ENCODE measurements around the gene TLR5. TPM values are rescaled to one million over a fixed set of nuclear protein-coding genes. Genes with fewer than 3 reads are reported as not detected.
A peak's percentile ranks its signal among the peaks of the same experiment; 100 is the strongest.

Gene TLR5
- polyA plus RNA-seq, 4 donors, result 3.1 to 7.1 (median 6.7) TPM

- DNase-seq (ENCODE audit: low read depth in 4 of 4, low spot score in 3 of 4), result no peak
Measured at GRCh38 chr1:223152399-223152798, 9.4 kb upstream of the TLR5 start.

- no peak for DNase-seq (ENCODE audit: low read depth in 4 of 4, low spot score in 3 of 4)
Measured at GRCh38 chr1:223150443-223150842, 7.4 kb upstream of the TLR5 start.

- no peak for DNase-seq (ENCODE audit: low read depth in 4 of 4, low spot score in 3 of 4)
Measured at GRCh38 chr1:223147873-223148272, 4.8 kb upstream of the TLR5 start.

- DNase-seq (ENCODE audit: low read depth in 4 of 4, low spot score in 3 of 4), result no peak
Measured at GRCh38 chr1:223147409-223147808, 4.4 kb upstream of the TLR5 start.

- DNase-seq (ENCODE audit: low read depth in 4 of 4, low spot score in 3 of 4), result no peak
Measured at GRCh38 chr1:223146745-223147144, 3.7 kb upstream of the TLR5 start.

GRCh38 chr1:223144914-223145313 lies 1.9 kb upstream of the TLR5 start:
- no peak for DNase-seq (ENCODE audit: low read depth in 4 of 4, low spot score in 3 of 4)

GRCh38 chr1:223144431-223144830 lies 1.4 kb upstream of the TLR5 start:
- no peak for DNase-seq (ENCODE audit: low read depth in 4 of 4, low spot score in 3 of 4)

GRCh38 chr1:223143537-223144248 lies 645 bp upstream of the TLR5 start:
- DNase-seq (ENCODE audit: low read depth in 4 of 4, low spot score in 3 of 4), result no peak

GRCh38 chr1:223142269-223142668 lies 779 bp downstream of the TLR5 start:
- no peak for DNase-seq (ENCODE audit: low read depth in 4 of 4, low spot score in 3 of 4)

- DNase-seq (ENCODE audit: low read depth in 4 of 4, low spot score in 3 of 4), result no peak
Measured at GRCh38 chr1:223140611-223141405, 2.2 kb downstream of the TLR5 start.

- no peak for DNase-seq (ENCODE audit: low read depth in 4 of 4, low spot score in 3 of 4)
Measured at GRCh38 chr1:223137455-223138085, 5.5 kb downstream of the TLR5 start.

- no peak for DNase-seq (ENCODE audit: low read depth in 4 of 4, low spot score in 3 of 4)
Measured at GRCh38 chr1:223136086-223136485, 7.0 kb downstream of the TLR5 start.

- DNase-seq (ENCODE audit: low read depth in 4 of 4, low spot score in 3 of 4), result no peak
Measured at GRCh38 chr1:223135176-223135942, 7.7 kb downstream of the TLR5 start.

- DNase-seq (ENCODE audit: low read depth in 4 of 4, low spot score in 3 of 4), result peak; percentile 70 to 77 (median 74)
Measured at GRCh38 chr1:223133824-223134435, 9.1 kb downstream of the TLR5 start.

- no peak for DNase-seq (ENCODE audit: low read depth in 4 of 4, low spot score in 3 of 4)
Measured at GRCh38 chr1:223133306-223133823, 9.7 kb downstream of the TLR5 start.

- DNase-seq (ENCODE audit: low read depth in 4 of 4, low spot score in 3 of 4), result no peak
Measured at GRCh38 chr1:223129229-223129901, 13.7 kb downstream of the TLR5 start.

GRCh38 chr1:223126741-223127140 lies 16.3 kb downstream of the TLR5 start:
- no peak for DNase-seq (ENCODE audit: low read depth in 4 of 4, low spot score in 3 of 4)

GRCh38 chr1:223125766-223126165 lies 17.3 kb downstream of the TLR5 start:
- no peak for DNase-seq (ENCODE audit: low read depth in 4 of 4, low spot score in 3 of 4)

- no peak for DNase-seq (ENCODE audit: low read depth in 4 of 4, low spot score in 3 of 4)
Measured at GRCh38 chr1:223123011-223123610, 19.9 kb downstream of the TLR5 start.

All from left renal pelvis (tissue), 4 donors.